Skeletal muscle tissue (tissue), 4 donors: ENCODE results near the gene VAV2. TPM values are rescaled to one million over a fixed set of nuclear protein-coding genes. Genes with fewer than 3 reads are reported as not detected.

ENCODE experiments used
- H3K27ac ChIP-seq: one replicate; pipeline ENCODE4 v1.7.0; 2013; ENCODE audit warnings: mild to moderate bottlenecking, low read depth, low read length, inconsistent platforms
- H3K27me3 ChIP-seq, 3 donors: one replicate each; pipeline ENCODE4 v1.7.0; 2013; ENCODE audit warnings: low read length in 3 of 3; ENCODE audit not compliant: control insufficient read depth in 3 of 3, insufficient read depth in 3 of 3
- H3K36me3 ChIP-seq, 3 donors: one replicate each; pipeline ENCODE4 v1.7.0; 2013; ENCODE audit warnings: low read length in 3 of 3; ENCODE audit not compliant: control insufficient read depth in 3 of 3, insufficient read depth in 3 of 3
- H3K4me1 ChIP-seq, 3 donors: one replicate each; pipeline ENCODE4 v1.7.0; 2013; ENCODE audit warnings: low read length in 3 of 3, mild to moderate bottlenecking in 3 of 3; ENCODE audit not compliant: control insufficient read depth in 3 of 3, insufficient read depth in 3 of 3
- H3K4me3 ChIP-seq, 3 donors: one replicate each; pipeline ENCODE4 v1.7.0; 2013; ENCODE audit warnings: low read length in 3 of 3
- H3K9ac ChIP-seq, 3 donors: one replicate each; pipeline ENCODE4 v1.7.0; 2013; ENCODE audit warnings: low read length in 3 of 3, mild to moderate bottlenecking in 3 of 3, moderate library complexity in 2 of 3, low read depth in 1 of 3
- H3K9me3 ChIP-seq, 3 donors: one replicate each; pipeline ENCODE4 v1.7.0; 2013; ENCODE audit warnings: low read length in 3 of 3; ENCODE audit not compliant: control insufficient read depth in 3 of 3
- total RNA-seq: library from RNA; depleted of rRNA; stranded (reverse); fragments of >200 nt; gene quantifications from one replicate; pipeline ENCODE4 v1.2.3, GENCODE V29; 2014
- donor health status: Osteomylitis.

Gene VAV2
- total RNA-seq, 1 donor from 2014 or later = 9.9 TPM

- peaks cover 2 to 12% (median 12%) of the 10 kb centered on the region in 3 donors for H3K27me3 ChIP-seq
- H3K27ac ChIP-seq = no peak overlapping the region
- peaks cover 5 to 12% (median 7%) of the 10 kb centered on the region in 3 donors for H3K4me1 ChIP-seq
- no peak overlapping the region for H3K9ac ChIP-seq
- no peaks in the 10 kb centered on the region for H3K9me3 ChIP-seq
- H3K4me3 ChIP-seq = no peak overlapping the region
- H3K36me3 ChIP-seq = no peaks in the 10 kb centered on the region
Measured at GRCh38 chr9:133813749-133814585, 178.2 kb downstream of the VAV2 start.

- Histone ChIP-seq H3K36me3 (no peaks in the 10 kb centered on the region), H3K4me3 (no peak overlapping the region), H3K27ac (no peak overlapping the region), H3K4me1 (peaks cover 5 to 12% (median 7%) of the 10 kb centered on the region in 3 donors), H3K27me3 (peaks cover 2 to 12% (median 6%) of the 10 kb centered on the region in 3 donors), H3K9ac (no peak overlapping the region), H3K9me3 (no peaks in the 10 kb centered on the region)
Measured at GRCh38 chr9:133812941-133813748, 179.0 kb downstream of the VAV2 start.

- Histone ChIP-seq H3K36me3 (peaks cover 0 to 2% (median 2%) of the 10 kb centered on the region in 3 donors), H3K27me3 (peaks cover 2 to 12% (median 10%) of the 10 kb centered on the region in 3 donors), H3K27ac (no peak overlapping the region), H3K4me3 (no peak overlapping the region), H3K4me1 (peaks cover 5 to 12% (median 7%) of the 10 kb centered on the region in 3 donors), H3K9ac (no peak overlapping the region), H3K9me3 (no peaks in the 10 kb centered on the region)
Measured at GRCh38 chr9:133812077-133812868, 179.9 kb downstream of the VAV2 start.

- Histone ChIP-seq H3K4me3 (no peak overlapping the region), H3K9ac (no peak overlapping the region), H3K4me1 (peaks cover 5 to 12% (median 7%) of the 10 kb centered on the region in 3 donors), H3K27ac (no peak overlapping the region), H3K36me3 (peaks cover 0 to 3% (median 2%) of the 10 kb centered on the region in 3 donors), H3K27me3 (peaks cover 2 to 12% (median 10%) of the 10 kb centered on the region in 3 donors), H3K9me3 (no peaks in the 10 kb centered on the region)
Measured at GRCh38 chr9:133811471-133811870, 180.7 kb downstream of the VAV2 start.

GRCh38 chr9:133810556-133811195 is 181.4 kb downstream of the VAV2 start:
- Histone ChIP-seq H3K36me3 (peaks cover 0 to 3% (median 2%) of the 10 kb centered on the region in 3 donors), H3K4me1 (peaks cover 5 to 12% (median 7%) of the 10 kb centered on the region in 3 donors), H3K27me3 (peaks cover 2 to 12% (median 10%) of the 10 kb centered on the region in 3 donors), H3K9ac (no peak overlapping the region), H3K27ac (no peak overlapping the region), H3K9me3 (no peaks in the 10 kb centered on the region), H3K4me3 (no peak overlapping the region)

GRCh38 chr9:133809335-133809734 is 182.8 kb downstream of the VAV2 start:
- Histone ChIP-seq H3K9ac (no peak overlapping the region), H3K4me3 (no peak overlapping the region), H3K9me3 (no peaks in the 10 kb centered on the region), H3K27ac (no peak overlapping the region), H3K27me3 (peaks cover 2 to 7% (median 6%) of the 10 kb centered on the region in 3 donors), H3K4me1 (peaks cover 0 to 6% (median 2%) of the 10 kb centered on the region in 3 donors), H3K36me3 (peaks cover 0 to 3% (median 2%) of the 10 kb centered on the region in 3 donors)

GRCh38 chr9:133807818-133808217 is 184.3 kb downstream of the VAV2 start:
- peaks cover 0 to 7% (median 2%) of the 10 kb centered on the region in 3 donors for H3K27me3 ChIP-seq
- no peak overlapping the region for H3K27ac ChIP-seq
- no peak overlapping the region for H3K4me3 ChIP-seq
- no peaks in the 10 kb centered on the region for H3K4me1 ChIP-seq
- no peaks in the 10 kb centered on the region for H3K9me3 ChIP-seq
- H3K9ac ChIP-seq = no peak overlapping the region
- H3K36me3 ChIP-seq = peaks cover 0 to 3% (median 2%) of the 10 kb centered on the region in 3 donors

- H3K4me1 ChIP-seq = no peaks in the 10 kb centered on the region
- no peak overlapping the region for H3K9ac ChIP-seq
- H3K9me3 ChIP-seq = no peaks in the 10 kb centered on the region
- no peak overlapping the region for H3K27ac ChIP-seq
- H3K36me3 ChIP-seq = peaks cover 0 to 3% (median 2%) of the 10 kb centered on the region in 3 donors
- no peak overlapping the region for H3K4me3 ChIP-seq
- H3K27me3 ChIP-seq = peaks cover 0 to 7% (median 2%) of the 10 kb centered on the region in 3 donors
Measured at GRCh38 chr9:133807037-133807436, 185.1 kb downstream of the VAV2 start.

- H3K36me3 ChIP-seq = peaks cover 0 to 3% (median 2%) of the 10 kb centered on the region in 3 donors
- no peak overlapping the region for H3K27ac ChIP-seq
- no peak overlapping the region for H3K4me3 ChIP-seq
Measured at GRCh38 chr9:133806623-133807010, 185.5 kb downstream of the VAV2 start.

More at GRCh38 chr9:133806623-133807010, 185.5 kb downstream of the VAV2 start:
- no peak overlapping the region for H3K9ac ChIP-seq
- H3K4me1 ChIP-seq = no peaks in the 10 kb centered on the region
- H3K9me3 ChIP-seq = no peaks in the 10 kb centered on the region
- H3K27me3 ChIP-seq = peaks cover 0 to 4% (median 2%) of the 10 kb centered on the region in 3 donors
